ENCODE measurements around the gene MSI2.

DNA sequence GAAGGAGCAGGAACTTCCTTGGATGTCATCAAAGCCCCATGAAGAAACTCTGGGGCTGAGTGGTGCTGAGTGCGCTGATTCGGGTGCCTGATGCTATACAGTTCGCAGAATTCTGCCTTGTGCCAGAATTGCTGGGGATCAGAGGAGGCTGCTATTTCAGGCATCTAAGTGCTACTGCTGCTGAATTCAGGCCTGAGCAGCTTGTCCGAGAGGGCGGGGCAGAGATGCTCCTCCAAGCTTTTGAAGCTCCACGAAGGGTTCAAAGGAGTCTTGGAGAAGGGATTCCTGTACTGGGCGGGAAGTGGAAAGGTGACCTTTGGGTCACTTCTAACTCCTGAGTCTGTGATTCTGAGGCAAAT lies 260.9 kb downstream of the MSI2 start:
- TF ChIP-seq TOX (CRISPR knock-in tag; IDR thresholded peaks at IDR 0.05; ENCODE audit: borderline replicate concordance), result no peak
- TF ChIP-seq, protein P1, sequence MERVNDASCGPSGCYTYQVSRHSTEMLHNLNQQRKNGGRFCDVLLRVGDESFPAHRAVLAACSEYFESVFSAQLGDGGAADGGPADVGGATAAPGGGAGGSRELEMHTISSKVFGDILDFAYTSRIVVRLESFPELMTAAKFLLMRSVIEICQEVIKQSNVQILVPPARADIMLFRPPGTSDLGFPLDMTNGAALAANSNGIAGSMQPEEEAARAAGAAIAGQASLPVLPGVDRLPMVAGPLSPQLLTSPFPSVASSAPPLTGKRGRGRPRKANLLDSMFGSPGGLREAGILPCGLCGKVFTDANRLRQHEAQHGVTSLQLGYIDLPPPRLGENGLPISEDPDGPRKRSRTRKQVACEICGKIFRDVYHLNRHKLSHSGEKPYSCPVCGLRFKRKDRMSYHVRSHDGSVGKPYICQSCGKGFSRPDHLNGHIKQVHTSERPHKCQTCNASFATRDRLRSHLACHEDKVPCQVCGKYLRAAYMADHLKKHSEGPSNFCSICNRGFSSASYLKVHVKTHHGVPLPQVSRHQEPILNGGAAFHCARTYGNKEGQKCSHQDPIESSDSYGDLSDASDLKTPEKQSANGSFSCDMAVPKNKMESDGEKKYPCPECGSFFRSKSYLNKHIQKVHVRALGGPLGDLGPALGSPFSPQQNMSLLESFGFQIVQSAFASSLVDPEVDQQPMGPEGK (CRISPR knock-in tag; IDR thresholded peaks at IDR 0.05; ENCODE audit: borderline replicate concordance), result no peak
- TF ChIP-seq GLIS3 (CRISPR knock-in tag; IDR thresholded peaks at IDR 0.05), result no peak
- TF ChIP-seq, protein P2, sequence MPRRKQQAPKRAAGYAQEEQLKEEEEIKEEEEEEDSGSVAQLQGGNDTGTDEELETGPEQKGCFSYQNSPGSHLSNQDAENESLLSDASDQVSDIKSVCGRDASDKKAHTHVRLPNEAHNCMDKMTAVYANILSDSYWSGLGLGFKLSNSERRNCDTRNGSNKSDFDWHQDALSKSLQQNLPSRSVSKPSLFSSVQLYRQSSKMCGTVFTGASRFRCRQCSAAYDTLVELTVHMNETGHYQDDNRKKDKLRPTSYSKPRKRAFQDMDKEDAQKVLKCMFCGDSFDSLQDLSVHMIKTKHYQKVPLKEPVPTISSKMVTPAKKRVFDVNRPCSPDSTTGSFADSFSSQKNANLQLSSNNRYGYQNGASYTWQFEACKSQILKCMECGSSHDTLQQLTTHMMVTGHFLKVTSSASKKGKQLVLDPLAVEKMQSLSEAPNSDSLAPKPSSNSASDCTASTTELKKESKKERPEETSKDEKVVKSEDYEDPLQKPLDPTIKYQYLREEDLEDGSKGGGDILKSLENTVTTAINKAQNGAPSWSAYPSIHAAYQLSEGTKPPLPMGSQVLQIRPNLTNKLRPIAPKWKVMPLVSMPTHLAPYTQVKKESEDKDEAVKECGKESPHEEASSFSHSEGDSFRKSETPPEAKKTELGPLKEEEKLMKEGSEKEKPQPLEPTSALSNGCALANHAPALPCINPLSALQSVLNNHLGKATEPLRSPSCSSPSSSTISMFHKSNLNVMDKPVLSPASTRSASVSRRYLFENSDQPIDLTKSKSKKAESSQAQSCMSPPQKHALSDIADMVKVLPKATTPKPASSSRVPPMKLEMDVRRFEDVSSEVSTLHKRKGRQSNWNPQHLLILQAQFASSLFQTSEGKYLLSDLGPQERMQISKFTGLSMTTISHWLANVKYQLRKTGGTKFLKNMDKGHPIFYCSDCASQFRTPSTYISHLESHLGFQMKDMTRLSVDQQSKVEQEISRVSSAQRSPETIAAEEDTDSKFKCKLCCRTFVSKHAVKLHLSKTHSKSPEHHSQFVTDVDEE (CRISPR knock-in tag; IDR thresholded peaks at IDR 0.05), result no peak
- TF ChIP-seq ZFP3 (CRISPR knock-in tag; IDR thresholded peaks at IDR 0.05), result no peak
- TF ChIP-seq ARNTL (CRISPR knock-in tag; IDR thresholded peaks at IDR 0.05; ENCODE audit: borderline replicate concordance, low read depth), result no peak
- TF ChIP-seq, protein P3, sequence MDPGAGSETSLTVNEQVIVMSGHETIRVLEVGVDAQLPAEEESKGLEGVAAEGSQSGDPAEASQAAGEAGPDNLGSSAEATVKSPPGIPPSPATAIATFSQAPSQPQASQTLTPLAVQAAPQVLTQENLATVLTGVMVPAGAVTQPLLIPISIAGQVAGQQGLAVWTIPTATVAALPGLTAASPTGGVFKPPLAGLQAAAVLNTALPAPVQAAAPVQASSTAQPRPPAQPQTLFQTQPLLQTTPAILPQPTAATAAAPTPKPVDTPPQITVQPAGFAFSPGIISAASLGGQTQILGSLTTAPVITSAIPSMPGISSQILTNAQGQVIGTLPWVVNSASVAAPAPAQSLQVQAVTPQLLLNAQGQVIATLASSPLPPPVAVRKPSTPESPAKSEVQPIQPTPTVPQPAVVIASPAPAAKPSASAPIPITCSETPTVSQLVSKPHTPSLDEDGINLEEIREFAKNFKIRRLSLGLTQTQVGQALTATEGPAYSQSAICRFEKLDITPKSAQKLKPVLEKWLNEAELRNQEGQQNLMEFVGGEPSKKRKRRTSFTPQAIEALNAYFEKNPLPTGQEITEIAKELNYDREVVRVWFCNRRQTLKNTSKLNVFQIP (CRISPR knock-in tag; IDR thresholded peaks at IDR 0.05; ENCODE audit: borderline replicate concordance, low read depth), result no peak
- TF ChIP-seq ESRRG (CRISPR knock-in tag; IDR thresholded peaks at IDR 0.05), result no peak
- TF ChIP-seq, protein P4, sequence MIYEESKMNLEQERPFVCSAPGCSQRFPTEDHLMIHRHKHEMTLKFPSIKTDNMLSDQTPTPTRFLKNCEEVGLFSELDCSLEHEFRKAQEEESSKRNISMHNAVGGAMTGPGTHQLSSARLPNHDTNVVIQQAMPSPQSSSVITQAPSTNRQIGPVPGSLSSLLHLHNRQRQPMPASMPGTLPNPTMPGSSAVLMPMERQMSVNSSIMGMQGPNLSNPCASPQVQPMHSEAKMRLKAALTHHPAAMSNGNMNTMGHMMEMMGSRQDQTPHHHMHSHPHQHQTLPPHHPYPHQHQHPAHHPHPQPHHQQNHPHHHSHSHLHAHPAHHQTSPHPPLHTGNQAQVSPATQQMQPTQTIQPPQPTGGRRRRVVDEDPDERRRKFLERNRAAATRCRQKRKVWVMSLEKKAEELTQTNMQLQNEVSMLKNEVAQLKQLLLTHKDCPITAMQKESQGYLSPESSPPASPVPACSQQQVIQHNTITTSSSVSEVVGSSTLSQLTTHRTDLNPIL (CRISPR knock-in tag; IDR thresholded peaks at IDR 0.05; ENCODE audit: low read depth), result no peak
- no peak for TF ChIP-seq ISL1 (CRISPR knock-in tag; IDR thresholded peaks at IDR 0.05)
- no peak for TF ChIP-seq PPARA (CRISPR knock-in tag; IDR thresholded peaks at IDR 0.05; ENCODE audit: borderline replicate concordance)
- no peak for TF ChIP-seq ZC3H10 (CRISPR knock-in tag; IDR thresholded peaks at IDR 0.05)
